CD1c-positive myeloid dendritic cell (primary cell): ENCODE data around the gene CXCL3.

Source experiments
- DNase-seq: peaks from one replicate; pipeline ENCODE4 v3.0.0-alpha.2; 2016; ENCODE audit errors: extremely low spot score

Gene CXCL3

GRCh38 chr4:74055498-74055897 lies 17.0 kb upstream of the CXCL3 start:
- no peak for DNase-seq

GRCh38 chr4:74055096-74055495 lies 16.6 kb upstream of the CXCL3 start:
- no peak for DNase-seq

GRCh38 chr4:74054483-74055047 lies 16.1 kb upstream of the CXCL3 start:
- DNase-seq, result no peak

- DNase-seq, result no peak
Observed at GRCh38 chr4:74047152-74047551, 8.7 kb upstream of the CXCL3 start.

GRCh38 chr4:74045772-74046171 lies 7.3 kb upstream of the CXCL3 start:
- no peak for DNase-seq

- no peak for DNase-seq
Observed at GRCh38 chr4:74045247-74045646, 6.8 kb upstream of the CXCL3 start.

GRCh38 chr4:74044677-74045076 lies 6.2 kb upstream of the CXCL3 start:
- DNase-seq, result no peak

- DNase-seq, result no peak
Observed at GRCh38 chr4:74042681-74043080, 4.2 kb upstream of the CXCL3 start.

GRCh38 chr4:74041418-74041817 lies 2.9 kb upstream of the CXCL3 start:
- DNase-seq, result no peak

GRCh38 chr4:74039315-74039763 lies 850 bp upstream of the CXCL3 start:
- peak; percentile 15 for DNase-seq

GRCh38 chr4:74038086-74038424 lies 434 bp downstream of the CXCL3 start:
- no peak for DNase-seq

- DNase-seq, result no peak
Observed at GRCh38 chr4:74037076-74037955, 1.2 kb downstream of the CXCL3 start.

GRCh38 chr4:74033739-74034138 lies 4.8 kb downstream of the CXCL3 start:
- peak; percentile 57 for DNase-seq

GRCh38 chr4:74032064-74032463 lies 6.4 kb downstream of the CXCL3 start:
- no peak for DNase-seq

- DNase-seq, result peak; percentile 38
Observed at GRCh38 chr4:74031576-74031975, 6.9 kb downstream of the CXCL3 start.

- no peak for DNase-seq
Observed at GRCh38 chr4:74030285-74030684, 8.2 kb downstream of the CXCL3 start.

GRCh38 chr4:74028504-74028903 lies 10.0 kb downstream of the CXCL3 start:
- DNase-seq, result no peak

- no peak for DNase-seq
Observed at GRCh38 chr4:74023709-74024108, 14.8 kb downstream of the CXCL3 start.

- peak; percentile 59 for DNase-seq
Observed at GRCh38 chr4:74021601-74022000, 16.9 kb downstream of the CXCL3 start.

GRCh38 chr4:74018771-74019170 lies 19.7 kb downstream of the CXCL3 start:
- DNase-seq, result peak; percentile 80

- peak; percentile 53 for DNase-seq
Observed at GRCh38 chr4:74018116-74018515, 20.4 kb downstream of the CXCL3 start.

GRCh38 chr4:74016068-74016467 lies 22.4 kb downstream of the CXCL3 start:
- peak; percentile 41 for DNase-seq

GRCh38 chr4:74015126-74015780 lies 23.2 kb downstream of the CXCL3 start:
- no peak for DNase-seq
